NCI-H526 (cell line): ENCODE measurements around the gene CD302.
A peak's percentile ranks its signal among the peaks of the same experiment; 100 is the strongest.
"Not testable (repeated sequence)": the region's sequence is repeated elsewhere in the genome, so short reads cannot be mapped to it uniquely, and the experiment has no call there.

Source experiments
- DNase-seq, 2 experiments: peaks; one replicate each; lab custom pipeline; 2025; lab: John Stamatoyannopoulos, UW

Gene CD302

DNA sequence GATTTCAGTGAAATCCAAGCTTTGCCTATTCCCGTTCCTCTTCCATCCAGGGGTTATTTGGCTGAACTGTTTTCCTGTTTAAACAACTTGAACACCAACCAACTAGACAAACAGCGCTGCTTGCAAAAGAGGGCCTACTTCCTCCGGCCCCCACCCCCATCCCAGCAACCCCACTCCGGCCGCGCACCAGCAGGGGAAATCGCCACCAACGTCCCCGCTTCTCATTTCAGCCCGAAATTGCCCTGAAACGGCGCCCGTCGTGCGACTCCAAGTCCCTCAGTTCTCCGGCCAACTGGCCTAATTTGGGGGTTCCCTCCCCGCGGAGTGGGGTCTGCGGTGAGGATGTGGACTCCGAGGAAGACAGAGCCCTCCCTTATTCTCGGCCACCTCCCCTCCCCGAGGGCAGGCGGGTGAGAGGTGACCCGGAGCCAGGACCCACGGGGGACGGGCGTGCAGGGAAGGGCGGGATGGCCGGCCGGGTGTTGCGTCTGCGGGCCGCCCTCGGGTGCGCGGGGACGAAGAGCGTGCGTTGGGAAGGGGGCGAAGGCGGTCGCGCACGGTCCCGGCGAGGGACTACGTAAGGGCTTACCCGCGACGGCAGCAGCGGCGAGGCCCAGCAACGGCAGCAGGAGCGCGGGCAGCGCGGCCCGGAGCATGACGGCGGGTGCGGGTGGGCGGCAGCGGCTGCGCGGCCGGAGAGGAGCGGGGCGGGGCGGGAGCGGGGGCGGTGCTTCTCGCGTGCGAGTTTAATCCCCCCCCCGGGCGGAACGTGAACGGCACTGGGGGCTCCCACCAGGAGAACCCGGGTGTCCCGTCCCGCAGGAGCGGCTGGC, at the start of gene CD302:
Gene CD302, minus strand, starts transcription at position 666 of the 833 bp plus-strand sequence. Its CDS starts 10 bp downstream, at position 656.
- DNase-seq: peak in 1 of 2 experiments; percentile 65

DNA sequence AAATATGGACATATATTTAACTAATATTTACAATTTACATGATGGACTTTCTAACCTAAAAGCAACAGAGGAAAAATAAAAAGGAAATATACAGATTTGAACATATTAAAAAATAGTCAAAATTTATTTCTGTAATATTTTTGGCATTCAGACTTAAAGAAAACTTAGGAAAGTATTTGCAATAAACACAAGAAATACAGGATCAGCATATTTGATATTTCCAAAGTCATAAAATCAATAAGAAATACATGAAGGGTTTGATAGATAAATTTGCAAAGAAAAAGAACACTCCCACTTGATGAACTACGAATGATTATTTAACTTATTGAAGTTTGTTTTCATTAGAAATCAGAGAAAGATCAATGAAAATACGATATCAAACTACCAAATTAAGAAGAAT, 48.6 kb upstream of the CD302 start:
- no peak for DNase-seq

GRCh38 chr2:159840616-159841015, 42.6 kb upstream of the CD302 start:
- no peak for DNase-seq

GRCh38 chr2:159832858-159833257, 34.9 kb upstream of the CD302 start:
- DNase-seq: no peak

DNA sequence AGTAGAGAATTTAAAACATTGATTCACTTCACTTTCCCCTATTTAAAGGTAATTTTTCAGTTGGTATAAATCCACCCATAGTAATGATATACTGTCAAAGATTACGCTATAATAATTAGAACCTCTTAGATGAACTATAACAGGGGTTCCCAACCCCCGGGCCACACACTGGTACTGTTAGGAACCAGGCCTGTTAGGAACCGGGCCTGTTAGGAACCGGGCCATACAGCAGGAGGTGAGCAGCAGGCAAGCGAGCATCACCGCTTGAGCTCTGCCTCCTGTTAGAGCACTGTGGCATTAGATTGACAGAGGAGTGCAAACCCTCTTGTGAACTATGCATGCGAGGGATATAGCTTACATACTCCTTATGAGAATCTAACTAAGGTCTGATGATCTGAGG, 34.0 kb upstream of the CD302 start:
- DNase-seq: no peak

GRCh38 chr2:159829376-159829775, 31.4 kb upstream of the CD302 start:
- DNase-seq: no peak

DNA sequence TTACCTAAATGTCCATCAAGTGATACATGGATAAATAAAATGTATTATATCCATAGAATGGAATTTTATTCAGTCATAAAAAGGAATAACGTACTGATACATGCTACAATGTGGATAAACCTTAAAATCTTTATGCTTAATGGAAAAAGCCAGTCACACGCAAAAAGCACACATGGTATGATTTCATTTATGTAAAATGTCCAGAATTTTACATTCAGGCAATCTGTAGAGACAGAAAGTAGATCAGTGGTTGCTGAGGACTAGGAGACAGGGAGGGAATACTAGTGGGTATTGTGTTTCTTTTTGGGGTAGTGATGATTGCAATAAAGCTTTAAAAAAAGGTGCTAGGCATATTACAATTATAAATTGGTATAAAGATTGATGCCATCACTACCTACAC, 30.7 kb upstream of the CD302 start:
- DNase-seq: no peak

DNA sequence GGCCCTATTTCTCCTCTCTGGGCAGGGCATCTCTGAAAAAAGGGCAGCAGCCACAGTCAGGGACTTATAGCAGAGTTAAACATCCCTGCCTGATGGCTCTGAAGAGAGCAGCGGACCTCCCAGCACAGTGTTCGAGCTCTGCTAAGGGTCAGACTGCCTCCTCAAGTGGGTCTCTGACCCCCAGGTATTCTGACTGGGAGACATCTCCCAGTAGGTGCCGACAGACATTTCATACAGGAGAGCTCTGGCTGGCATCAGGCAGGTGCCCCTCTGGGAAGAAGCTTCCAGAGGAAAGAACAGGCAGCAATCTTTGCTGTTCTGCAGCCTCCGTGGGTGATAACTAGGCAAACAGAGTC, 24.4 kb upstream of the CD302 start:
- DNase-seq: not testable (repeated sequence)

DNA sequence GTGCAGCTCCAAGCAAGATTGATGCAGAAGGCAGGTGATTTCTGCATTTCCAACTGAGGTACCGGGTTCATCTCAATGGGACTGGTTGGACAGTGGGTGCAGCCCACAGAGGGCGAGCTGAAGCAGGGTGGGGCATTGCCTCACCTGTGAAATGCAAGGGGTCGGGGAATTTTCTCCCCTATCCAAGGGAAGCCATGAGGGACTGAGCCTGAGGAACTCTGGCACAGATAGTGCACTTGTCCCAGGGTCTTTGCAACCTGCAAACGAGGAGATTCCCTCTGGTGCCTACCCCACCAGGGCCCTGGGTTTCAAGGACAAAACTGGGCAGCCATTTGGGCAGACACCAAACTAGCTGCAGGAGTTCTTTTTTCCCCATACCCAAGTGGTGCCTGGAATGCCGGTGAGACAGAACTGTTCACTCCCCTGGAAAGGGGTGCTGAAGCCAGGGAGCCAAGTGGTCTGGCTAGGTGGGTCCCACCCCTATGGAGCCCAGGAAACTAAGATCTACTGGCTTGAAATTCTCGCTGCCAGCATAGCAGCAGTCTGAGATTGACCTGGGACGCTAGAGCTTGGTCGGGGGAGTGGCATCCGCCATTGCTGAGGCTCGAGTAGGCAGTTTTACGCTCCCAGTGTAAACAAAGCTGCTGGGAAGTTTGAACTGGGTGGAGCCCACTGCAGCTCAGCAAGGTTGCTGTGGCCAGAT, 23.9 kb upstream of the CD302 start:
- DNase-seq: peak in 1 of 2 experiments; percentile 9

- DNase-seq: no peak
Measured at GRCh38 chr2:159818940-159819339, 20.9 kb upstream of the CD302 start.

DNA sequence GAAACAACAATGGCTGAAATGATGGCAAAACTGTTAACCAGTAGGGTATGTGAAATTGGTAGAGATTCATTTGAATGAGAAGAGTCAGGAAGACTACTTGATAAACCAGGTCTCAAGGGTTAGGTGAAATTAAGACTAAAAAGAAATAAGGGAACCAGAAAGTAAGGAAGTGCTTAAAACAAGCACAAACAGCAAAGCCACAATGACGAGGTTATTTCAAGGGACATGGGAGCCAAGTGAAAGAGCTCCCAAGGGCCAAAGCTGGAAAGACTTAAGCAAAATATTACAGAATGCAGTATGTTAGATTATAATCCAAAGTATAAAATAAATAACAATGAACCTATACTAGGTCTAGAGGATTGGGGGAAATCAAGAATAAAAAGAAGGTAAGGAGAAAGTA, 19.3 kb upstream of the CD302 start:
- no peak for DNase-seq

GRCh38 chr2:159811232-159811631, 13.2 kb upstream of the CD302 start:
- DNase-seq: no peak

DNA sequence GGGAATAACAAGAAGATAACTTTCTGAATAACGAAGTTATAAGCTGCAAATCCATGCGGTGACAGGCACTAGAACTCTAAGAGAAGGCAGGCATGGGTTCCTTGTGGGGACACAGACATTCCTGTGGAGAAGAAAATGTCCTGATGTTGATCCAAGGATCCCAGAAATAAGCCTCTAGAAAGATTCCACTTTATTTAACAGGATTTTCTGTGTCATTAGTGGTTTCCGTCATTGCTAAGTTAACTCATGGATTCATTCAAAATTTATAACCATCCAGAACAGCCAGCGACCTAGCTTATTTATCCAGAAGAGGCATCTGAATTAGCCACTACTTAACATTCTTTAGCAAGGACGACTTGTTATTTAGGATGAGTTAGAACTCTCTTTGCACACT, 10.0 kb upstream of the CD302 start:
- DNase-seq: no peak

DNA sequence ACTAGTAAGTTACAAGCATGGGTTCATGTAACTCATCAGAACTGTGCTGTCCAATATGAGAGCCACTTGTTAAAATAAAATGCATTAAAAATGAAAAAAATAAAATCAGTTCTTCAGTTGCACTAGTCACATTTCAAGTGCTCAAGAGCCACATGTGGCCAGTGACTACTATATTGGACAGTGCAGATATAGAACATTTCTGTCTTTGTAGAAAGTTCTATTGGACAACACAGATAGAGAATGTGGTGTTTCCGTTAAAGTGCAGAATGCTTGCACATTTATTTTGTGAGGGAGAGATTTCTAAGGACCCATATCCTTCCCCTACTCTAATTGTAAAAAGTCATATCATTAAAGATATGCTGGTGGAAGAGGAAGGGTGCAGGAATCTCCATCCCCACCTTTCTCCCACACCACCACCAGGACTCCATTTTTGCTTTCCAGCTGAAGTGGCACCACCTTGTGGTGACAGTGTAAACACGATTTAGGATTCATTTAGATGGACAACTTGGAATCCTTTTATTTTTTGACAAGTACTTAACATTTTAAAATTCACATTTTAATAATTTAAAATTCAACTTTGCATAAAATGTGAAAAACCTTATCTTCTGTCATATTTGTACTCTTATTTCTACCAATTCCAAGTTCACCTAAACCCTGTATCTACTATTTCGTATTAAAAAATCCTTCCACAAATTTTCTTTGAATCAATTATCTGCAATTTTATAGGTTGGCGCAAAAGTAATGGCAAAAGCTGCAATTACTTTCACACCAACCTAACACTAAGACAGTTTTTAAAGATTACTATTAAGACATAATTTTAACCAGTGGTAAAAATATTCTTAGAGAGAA, 9.4 kb upstream of the CD302 start:
- DNase-seq: peak; percentile 37 to 72

- no peak for DNase-seq
Measured at GRCh38 chr2:159804941-159805340, 6.9 kb upstream of the CD302 start.

GRCh38 chr2:159803235-159803962, 5.4 kb upstream of the CD302 start:
- no peak for DNase-seq

DNA sequence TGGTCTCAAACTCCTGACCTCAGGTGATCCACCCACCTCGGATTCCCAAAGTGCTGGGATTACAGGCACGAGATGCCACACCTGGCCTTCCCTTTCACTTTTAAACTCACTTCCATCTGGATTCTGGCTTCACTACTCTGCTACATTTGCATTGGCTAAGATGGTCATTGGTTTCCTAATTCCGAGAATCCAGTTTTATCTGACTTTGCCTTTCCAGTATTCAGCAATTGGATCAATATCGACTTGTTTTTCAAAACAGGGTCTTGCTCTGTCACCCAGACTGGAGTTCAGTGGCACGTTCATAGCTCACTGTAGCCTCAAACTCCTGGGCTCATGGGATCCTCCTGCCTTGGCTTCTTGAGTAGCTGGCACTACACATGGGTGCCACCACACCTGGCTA, 4.7 kb upstream of the CD302 start:
- DNase-seq: no peak

DNA sequence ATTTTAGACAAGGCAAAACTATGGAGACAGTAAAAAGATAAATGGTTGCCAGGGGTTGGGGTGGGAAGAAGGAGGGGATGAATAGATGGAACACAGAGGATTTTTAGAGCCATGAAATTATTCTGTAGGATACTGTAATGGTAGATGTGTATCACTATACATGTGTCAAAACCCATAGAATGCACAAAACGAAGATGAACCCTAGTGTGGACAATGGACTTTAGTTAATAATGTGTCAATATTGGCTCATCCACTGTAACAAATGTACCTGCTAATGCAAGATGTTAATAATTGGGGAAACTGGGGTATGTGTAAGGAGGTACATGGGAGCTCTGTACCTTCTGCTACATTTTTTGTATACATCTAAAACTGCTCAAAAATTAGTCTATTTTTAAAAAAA, 1.8 kb upstream of the CD302 start:
- DNase-seq: no peak

DNA sequence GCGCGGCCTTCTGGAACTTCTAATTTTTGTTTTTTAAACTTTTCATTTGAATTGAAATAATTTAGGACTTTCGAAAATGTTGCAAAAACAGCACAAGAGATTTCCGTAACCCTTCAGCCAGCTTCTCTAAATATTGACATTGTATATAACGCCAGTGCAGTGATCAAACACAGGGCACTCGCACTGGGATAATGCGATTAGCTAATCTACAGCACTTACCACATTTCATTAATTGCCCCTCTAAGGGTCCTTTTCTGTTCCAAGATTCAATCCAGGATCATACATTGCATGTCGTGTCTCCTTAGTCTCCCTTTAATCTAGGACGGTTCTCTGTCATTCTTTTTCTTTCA, 343 bp upstream of the CD302 start:
- no peak for DNase-seq

DNA sequence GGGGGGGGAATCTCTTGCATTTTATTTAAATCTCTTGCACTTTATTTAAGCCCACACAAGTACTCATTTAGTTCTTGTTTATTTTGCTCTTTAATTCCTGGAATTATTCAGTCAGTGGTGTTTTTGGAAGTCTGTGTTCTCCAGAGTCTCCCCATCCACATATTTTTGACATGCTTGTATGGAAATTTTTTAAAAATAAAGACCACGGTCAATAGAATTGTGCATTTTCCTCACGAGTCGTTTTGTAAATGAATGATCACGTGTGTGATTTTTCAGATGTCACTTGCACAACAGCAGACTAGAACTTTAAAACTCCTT, 824 bp downstream of the CD302 start:
- no peak for DNase-seq

DNA sequence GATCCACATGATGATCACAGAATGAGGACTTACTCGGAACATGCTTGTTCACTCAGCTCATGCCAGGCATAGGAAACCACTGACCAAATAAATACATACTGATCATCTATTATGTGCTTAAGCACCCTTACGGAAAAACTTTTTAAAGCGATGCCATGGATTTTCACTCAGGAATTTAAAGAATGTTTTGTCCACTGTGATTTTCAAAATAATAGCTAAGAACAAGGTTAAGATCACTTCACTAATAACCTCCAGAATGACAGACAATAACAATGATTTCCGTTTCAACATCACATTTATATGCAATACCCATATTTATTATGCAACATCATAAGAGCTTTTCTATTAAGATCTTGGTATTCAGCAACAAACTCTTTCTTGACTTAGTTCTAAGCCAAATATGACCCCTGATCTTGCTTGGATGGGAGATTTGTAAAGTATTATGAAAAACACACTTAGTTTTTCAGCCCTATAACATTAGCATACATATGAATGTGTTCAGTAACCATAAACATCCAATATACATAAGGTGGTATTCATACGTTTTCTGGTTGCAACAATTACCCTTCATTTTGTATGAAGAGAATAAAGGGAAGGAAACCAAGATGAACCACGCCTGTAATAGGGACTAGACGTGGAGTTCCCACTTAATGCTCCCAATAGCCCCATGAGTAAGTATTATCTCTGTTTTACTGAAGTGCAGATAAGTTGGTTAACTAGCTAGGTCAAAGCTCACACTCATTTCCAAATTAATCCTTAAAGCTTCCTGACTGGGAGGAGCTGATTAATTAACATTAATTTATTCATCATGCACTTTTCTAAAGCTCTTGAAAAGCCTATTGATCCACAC, 1.9 kb downstream of the CD302 start:
- no peak for DNase-seq
